Measurements from ENCODE around the gene HDAC4. TPM values are rescaled to one million over a fixed set of nuclear protein-coding genes. Genes with fewer than 3 reads are reported as not detected.

The HDAC4 gene
- polyA plus RNA-seq, 2 of the 4 experiments (the other 2 are of a cell fraction): 8.6 to 10.4 TPM

DNA sequence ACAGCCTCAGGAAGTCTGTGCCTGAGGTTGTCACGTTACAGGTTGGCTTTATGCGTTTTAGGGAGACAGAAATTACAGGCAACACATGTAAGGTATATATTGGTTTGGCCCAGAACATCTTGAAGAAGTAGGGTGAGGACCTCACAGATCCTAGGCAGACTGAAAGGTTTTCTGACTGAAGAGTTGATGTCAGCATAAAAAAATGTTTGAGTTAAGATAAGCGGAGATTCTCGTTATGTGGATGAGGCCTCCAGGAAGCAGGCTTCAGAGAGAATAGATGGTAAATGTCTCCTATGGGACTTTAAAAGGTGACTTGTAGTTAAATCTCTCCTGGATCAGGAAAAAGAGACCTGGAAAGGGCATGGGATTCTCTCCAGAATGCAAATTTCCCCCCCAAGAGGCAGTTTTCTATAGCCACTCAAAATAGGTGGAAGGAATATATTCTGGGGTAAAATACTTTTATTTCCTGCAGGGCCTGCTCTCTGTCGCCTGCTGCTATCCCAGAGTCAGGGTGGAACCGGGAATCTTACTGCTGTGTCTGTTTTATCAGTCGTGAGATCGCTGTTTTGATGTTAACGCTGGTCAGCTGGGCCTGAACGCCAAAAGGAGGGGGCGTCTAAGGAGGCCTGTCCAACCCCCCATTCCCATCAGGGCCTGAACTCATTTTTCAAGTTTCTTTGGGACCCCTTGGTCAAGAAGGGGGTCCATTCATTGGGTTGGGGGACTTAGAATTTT, 171.1 kb downstream of the HDAC4 start:
- POLR2A ChIA-PET: no interaction called here
- CTCF ChIA-PET: no interaction called here
- no peak overlapping the region for H3K4me3 ChIP-seq
- DNase-seq (ENCODE audit: low read depth in 1 of 2, low spot score in 1 of 2): no peak
- no peaks in the 10 kb centered on the region for H3K9me3 ChIP-seq
- no peak overlapping the region for H3K27ac ChIP-seq
- H3K4me1 ChIP-seq: peaks cover 20% of the 10 kb centered on the region; the same call in 2 of the 3 replicates
- no peak for ATAC-seq
- WGBS (ENCODE audit: missing lambda C conversion rate): 91% methylated on average over 11 of the region's 11 CpGs
- no peak for FAIRE-seq
- no peak overlapping the region for H3K4me2 ChIP-seq
- TF ChIP-seq CHD2 (IDR thresholded peaks at IDR 0.05; ENCODE audit: low read length, partially characterized antibody) (no peak), MAFK (IDR thresholded peaks at IDR 0.05; ENCODE audit: partially characterized antibody) (peak; percentile 49)

DNA sequence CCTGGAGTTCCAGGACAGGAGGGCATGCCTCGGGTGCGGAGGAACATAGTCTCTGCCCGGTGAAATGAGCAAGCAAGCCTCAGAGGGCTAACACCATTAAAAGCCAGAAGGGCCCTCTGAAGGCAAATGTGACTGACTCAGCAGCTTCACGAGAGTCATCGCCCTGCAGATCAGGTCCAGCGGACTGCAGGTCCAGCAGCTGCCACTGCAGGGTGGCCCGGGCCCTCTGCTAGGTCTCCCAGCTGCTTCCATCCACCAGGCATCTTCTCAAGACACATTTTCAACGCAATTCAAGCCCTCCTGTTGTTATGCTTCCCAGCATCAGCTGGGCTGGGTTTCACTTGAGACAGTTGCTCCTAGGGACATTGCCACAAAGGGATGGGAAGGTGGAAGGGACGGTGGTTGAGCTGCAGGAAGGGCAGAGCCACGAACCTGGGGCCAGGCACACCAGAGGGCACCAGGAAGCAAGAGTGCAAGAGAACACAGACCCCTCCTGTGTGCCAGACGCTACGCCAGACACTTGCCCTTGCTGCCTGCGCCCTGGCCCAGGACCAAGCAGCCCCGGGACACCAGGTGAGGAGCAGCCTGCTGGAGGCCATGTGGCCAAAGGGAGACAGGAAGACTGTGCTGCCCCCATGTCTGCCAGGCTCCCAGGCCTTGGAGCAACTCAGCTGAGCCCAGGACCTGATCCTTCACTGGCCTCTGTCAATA, 173.0 kb downstream of the HDAC4 start:
- peak in 1 of 2 experiments; percentile 31; a peak in 3 of 6 replicates for ATAC-seq
- TF ChIP-seq EP300 (IDR thresholded peaks at IDR 0.05) (no peak), RARB (CRISPR knock-in tag; IDR thresholded peaks at IDR 0.05) (no peak), POLR2A (IDR thresholded peaks at IDR 0.05; ENCODE audit: low read length) (no peak), MAFK (IDR thresholded peaks at IDR 0.05; ENCODE audit: partially characterized antibody) (peak; percentile 21), FOXS1 (CRISPR knock-in tag; IDR thresholded peaks at IDR 0.05) (no peak), CEBPB (IDR thresholded peaks at IDR 0.05) (no peak), SREBF2 (IDR thresholded peaks at IDR 0.05) (no peak), CHD4 (IDR thresholded peaks at IDR 0.05; ENCODE audit: borderline replicate concordance) (no peak)
- Histone ChIP-seq H3K9me3 (no peaks in the 10 kb centered on the region), H3K27ac (peak overlapping the region in 1 of 2 experiments; percentile 61; a peak in 3 of 6 replicates), H3K4me2 (no peak overlapping the region), H3K4me3 (no peak overlapping the region), H3K4me1 (peaks cover 33% of the 10 kb centered on the region)
- WGBS (ENCODE audit: missing lambda C conversion rate): 89% methylated on average over 14 of the region's 14 CpGs
- ChIA-PET POLR2A (no interaction called here), CTCF (interaction anchor here (1.1 kb wide), 1 partner anchor 38 kb away, joined by 3 read pairs; no protein-coding TSS in a partner anchor)
- no peak for DNase-seq (ENCODE audit: low read depth in 1 of 2, low spot score in 1 of 2)
- no peak for FAIRE-seq

DNA sequence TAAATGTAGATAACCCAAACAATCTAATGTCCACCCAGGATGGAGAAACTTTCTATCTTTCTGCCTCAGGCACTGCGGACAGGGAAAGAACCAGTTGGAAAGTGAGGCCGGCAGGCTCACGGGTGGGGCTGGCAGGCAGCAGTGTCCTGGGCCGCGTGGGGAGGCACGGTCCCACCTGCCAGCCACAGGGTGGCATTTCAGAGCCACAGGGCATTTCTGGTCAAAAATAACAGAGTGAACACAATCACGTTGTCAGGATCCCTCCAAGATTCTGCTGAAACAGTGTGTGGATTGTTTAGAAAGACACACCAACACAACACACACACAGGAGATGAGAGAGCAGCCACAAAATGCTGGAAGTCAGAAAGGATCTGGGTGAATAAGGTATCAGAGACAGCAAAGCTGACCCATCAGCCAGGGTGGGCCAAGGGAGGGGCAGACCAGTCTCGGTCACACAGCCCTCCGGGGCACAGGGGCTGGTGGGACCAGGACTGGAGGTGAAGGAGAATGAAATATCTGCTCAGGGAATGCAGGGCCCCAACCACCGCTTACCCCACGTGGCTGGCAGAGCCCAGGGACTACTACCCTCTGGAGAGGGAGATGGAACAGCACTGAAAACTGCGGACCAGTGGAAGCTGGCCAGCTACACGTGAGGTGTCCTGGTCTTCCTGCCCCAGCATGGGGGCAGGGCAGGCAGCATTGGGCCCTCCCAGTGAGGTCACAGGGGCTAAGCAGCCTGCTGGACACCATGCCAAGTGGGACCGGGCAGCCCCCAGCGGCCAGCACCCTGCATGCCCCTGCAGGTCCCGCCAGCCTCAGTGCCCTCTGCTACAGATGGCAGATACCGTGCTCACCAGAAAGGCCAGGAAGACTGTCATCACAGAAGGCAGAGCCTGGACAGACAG, 173.9 kb downstream of the HDAC4 start:
- ChIA-PET POLR2A (interaction anchor here (1.7 kb wide), 1 partner anchor 174 kb away, joined by 7 read pairs; the partner anchor contains the start of gene HDAC4), CTCF (interaction anchor here (1.1 to 1.8 kb wide), 3 partner anchors 11 to 57 kb away, joined by 3 to 4 read pairs (median 3); no protein-coding TSS in a partner anchor)
- FAIRE-seq: no peak
- Histone ChIP-seq H3K4me2 (no peak overlapping the region), H3K4me3 (no peak overlapping the region), H3K9me3 (no peaks in the 10 kb centered on the region), H3K4me1 (peaks cover 42% of the 10 kb centered on the region), H3K27ac (peak overlapping the region in 1 of 2 experiments; percentile 61; a peak in 3 of 6 replicates)
- TF ChIP-seq CBX2 (IDR thresholded peaks at IDR 0.05; ENCODE audit: borderline replicate concordance, low read depth) (no peak), POLR2AphosphoS2 (conservative IDR thresholded peaks at IDR 0.05; ENCODE audit: low read length) (no peak), MYC (IDR thresholded peaks at IDR 0.05; ENCODE audit: borderline replicate concordance, low read length) (no peak), ZFP36 (IDR thresholded peaks at IDR 0.05; ENCODE audit: borderline replicate concordance, partially characterized antibody) (no peak), HOXB13 (CRISPR knock-in tag; IDR thresholded peaks at IDR 0.05; ENCODE audit: low read depth) (no peak), EHF (CRISPR knock-in tag; IDR thresholded peaks at IDR 0.05) (no peak), FOSB (CRISPR knock-in tag; IDR thresholded peaks at IDR 0.05) (no peak), SMC3 (IDR thresholded peaks at IDR 0.05) (no peak), RARB (CRISPR knock-in tag; IDR thresholded peaks at IDR 0.05) (no peak), ZSCAN20 (CRISPR knock-in tag; IDR thresholded peaks at IDR 0.05) (no peak), GATA3 (IDR thresholded peaks at IDR 0.05; ENCODE audit: borderline replicate concordance) (no peak), CHD4 (IDR thresholded peaks at IDR 0.05; ENCODE audit: borderline replicate concordance) (no peak), HOXA7 (CRISPR knock-in tag; IDR thresholded peaks at IDR 0.05) (no peak), NPAS2 (CRISPR knock-in tag; IDR thresholded peaks at IDR 0.05; ENCODE audit: borderline replicate concordance) (no peak), NR3C1 (IDR thresholded peaks at IDR 0.05) (no peak)
- TF ChIP-seq, protein P1, sequence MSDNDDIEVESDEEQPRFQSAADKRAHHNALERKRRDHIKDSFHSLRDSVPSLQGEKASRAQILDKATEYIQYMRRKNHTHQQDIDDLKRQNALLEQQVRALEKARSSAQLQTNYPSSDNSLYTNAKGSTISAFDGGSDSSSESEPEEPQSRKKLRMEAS (IDR thresholded peaks at IDR 0.05): no peak
- TF ChIP-seq, protein P2, sequence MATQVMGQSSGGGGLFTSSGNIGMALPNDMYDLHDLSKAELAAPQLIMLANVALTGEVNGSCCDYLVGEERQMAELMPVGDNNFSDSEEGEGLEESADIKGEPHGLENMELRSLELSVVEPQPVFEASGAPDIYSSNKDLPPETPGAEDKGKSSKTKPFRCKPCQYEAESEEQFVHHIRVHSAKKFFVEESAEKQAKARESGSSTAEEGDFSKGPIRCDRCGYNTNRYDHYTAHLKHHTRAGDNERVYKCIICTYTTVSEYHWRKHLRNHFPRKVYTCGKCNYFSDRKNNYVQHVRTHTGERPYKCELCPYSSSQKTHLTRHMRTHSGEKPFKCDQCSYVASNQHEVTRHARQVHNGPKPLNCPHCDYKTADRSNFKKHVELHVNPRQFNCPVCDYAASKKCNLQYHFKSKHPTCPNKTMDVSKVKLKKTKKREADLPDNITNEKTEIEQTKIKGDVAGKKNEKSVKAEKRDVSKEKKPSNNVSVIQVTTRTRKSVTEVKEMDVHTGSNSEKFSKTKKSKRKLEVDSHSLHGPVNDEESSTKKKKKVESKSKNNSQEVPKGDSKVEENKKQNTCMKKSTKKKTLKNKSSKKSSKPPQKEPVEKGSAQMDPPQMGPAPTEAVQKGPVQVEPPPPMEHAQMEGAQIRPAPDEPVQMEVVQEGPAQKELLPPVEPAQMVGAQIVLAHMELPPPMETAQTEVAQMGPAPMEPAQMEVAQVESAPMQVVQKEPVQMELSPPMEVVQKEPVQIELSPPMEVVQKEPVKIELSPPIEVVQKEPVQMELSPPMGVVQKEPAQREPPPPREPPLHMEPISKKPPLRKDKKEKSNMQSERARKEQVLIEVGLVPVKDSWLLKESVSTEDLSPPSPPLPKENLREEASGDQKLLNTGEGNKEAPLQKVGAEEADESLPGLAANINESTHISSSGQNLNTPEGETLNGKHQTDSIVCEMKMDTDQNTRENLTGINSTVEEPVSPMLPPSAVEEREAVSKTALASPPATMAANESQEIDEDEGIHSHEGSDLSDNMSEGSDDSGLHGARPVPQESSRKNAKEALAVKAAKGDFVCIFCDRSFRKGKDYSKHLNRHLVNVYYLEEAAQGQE (IDR thresholded peaks at IDR 0.05): no peak
- TF ChIP-seq, protein P3, sequence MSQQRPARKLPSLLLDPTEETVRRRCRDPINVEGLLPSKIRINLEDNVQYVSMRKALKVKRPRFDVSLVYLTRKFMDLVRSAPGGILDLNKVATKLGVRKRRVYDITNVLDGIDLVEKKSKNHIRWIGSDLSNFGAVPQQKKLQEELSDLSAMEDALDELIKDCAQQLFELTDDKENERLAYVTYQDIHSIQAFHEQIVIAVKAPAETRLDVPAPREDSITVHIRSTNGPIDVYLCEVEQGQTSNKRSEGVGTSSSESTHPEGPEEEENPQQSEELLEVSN (IDR thresholded peaks at IDR 0.05; ENCODE audit: borderline replicate concordance, low read depth): no peak
- DNase-seq (ENCODE audit: low read depth in 1 of 2, low spot score in 1 of 2): no peak
- ATAC-seq: peak; percentile 20 to 23; a peak in 4 of 6 replicates
- WGBS (ENCODE audit: missing lambda C conversion rate): 88% methylated on average over 17 of the region's 17 CpGs

Data from A549 (cell line).